Smooth muscle cell (in vitro differentiated cells): ENCODE results near the gene BBS1. TPM values are rescaled to one million over a fixed set of nuclear protein-coding genes. Genes with fewer than 3 reads are reported as not detected.

ENCODE experiments used
- DNase-seq: peaks from one replicate; lab custom pipeline; 2025; ENCODE audit not compliant: unreplicated experiment; lab: John Stamatoyannopoulos, UW
- H2AFZ ChIP-seq: fragments of 200-600 bp; sonication (generic); 2 replicates; pipeline ENCODE4 v1.6.0; 2016; ENCODE audit warnings: antibody characterized with exemption, low read depth, mild to moderate bottlenecking
- H3F3A ChIP-seq: fragments of 200-600 bp; sonication (generic); 2 replicates; pipeline ENCODE4 v1.6.0; 2017; ENCODE audit warnings: antibody characterized with exemption, low read depth
- H3K27ac ChIP-seq: fragments of 200-600 bp; sonication (generic); 2 replicates; pipeline ENCODE4 v1.5.1; 2016; ENCODE audit warnings: low read depth, mild to moderate bottlenecking
- H3K27me3 ChIP-seq: fragments of 200-600 bp; sonication (generic); 2 replicates; pipeline ENCODE4 v1.6.1; 2016; ENCODE audit warnings: low read depth, mild to moderate bottlenecking
- H3K36me3 ChIP-seq: fragments of 200-600 bp; sonication (generic); 2 replicates; pipeline ENCODE4 v1.5.1; 2016; ENCODE audit warnings: low read depth
- H3K4me1 ChIP-seq: fragments of 200-600 bp; sonication (generic); 2 replicates; pipeline ENCODE4 v1.5.1; 2016; ENCODE audit warnings: low read depth
- H3K4me2 ChIP-seq: fragments of 200-600 bp; sonication (generic); 2 replicates; pipeline ENCODE4 v1.6.0; 2016; ENCODE audit warnings: mild to moderate bottlenecking
- H3K4me3 ChIP-seq: fragments of 200-600 bp; sonication (generic); 2 replicates; pipeline ENCODE4 v1.5.1; 2016; ENCODE audit warnings: mild to moderate bottlenecking
- H3K79me2 ChIP-seq: fragments of 200-600 bp; sonication (generic); 2 replicates; pipeline ENCODE4 v1.6.0; 2016; ENCODE audit warnings: low read depth, mild to moderate bottlenecking
- H3K9ac ChIP-seq: fragments of 200-600 bp; sonication (generic); 2 replicates; pipeline ENCODE4 v1.6.0; 2016; ENCODE audit warnings: low read depth
- H3K9me3 ChIP-seq: fragments of 200-600 bp; sonication (generic); replicated peaks from 2 replicates; pipeline ENCODE4 v1.5.1; 2016; ENCODE audit warnings: low read depth
- H4K20me1 ChIP-seq: fragments of 200-600 bp; sonication (generic); 2 replicates; pipeline ENCODE4 v1.6.0; 2016; ENCODE audit warnings: low read depth
- WGBS: methylation state at CpG from one replicate; pipeline ENCODE4 v1.1.7; 2016; ENCODE audit warnings: low lambda C conversion rate; 5-methylcytosine and 5-hydroxymethylcytosine counted together
- polyA plus RNA-seq: library from polyadenylated mRNA; unstranded; fragments of >200 nt; fragmentation: Nextera tagmentation; extraction: Ambion mirVana; gene quantifications from 2 replicates; pipeline ENCODE4 v1.2.1, GENCODE V29; 2016
- total RNA-seq: library from RNA; depleted of rRNA; stranded (reverse); fragments of >200 nt; gene quantifications from 2 replicates; pipeline ENCODE4 v1.2.3, GENCODE V29; 2014
- TF ChIP-seq, protein P1 (sequence below): fragments of 200-600 bp; sonication (generic); IDR thresholded peaks from 2 replicates; pipeline ENCODE4 v1.5.1; 2017; ENCODE audit warnings: borderline replicate concordance, mild to moderate bottlenecking, antibody characterized with exemption; ENCODE audit not compliant: insufficient read depth, poor library complexity, severe bottlenecking

BBS1 gene
- total and polyA plus RNA-seq, 2 experiments from 2014 or later = 13.0 to 30.1 TPM

DNA sequence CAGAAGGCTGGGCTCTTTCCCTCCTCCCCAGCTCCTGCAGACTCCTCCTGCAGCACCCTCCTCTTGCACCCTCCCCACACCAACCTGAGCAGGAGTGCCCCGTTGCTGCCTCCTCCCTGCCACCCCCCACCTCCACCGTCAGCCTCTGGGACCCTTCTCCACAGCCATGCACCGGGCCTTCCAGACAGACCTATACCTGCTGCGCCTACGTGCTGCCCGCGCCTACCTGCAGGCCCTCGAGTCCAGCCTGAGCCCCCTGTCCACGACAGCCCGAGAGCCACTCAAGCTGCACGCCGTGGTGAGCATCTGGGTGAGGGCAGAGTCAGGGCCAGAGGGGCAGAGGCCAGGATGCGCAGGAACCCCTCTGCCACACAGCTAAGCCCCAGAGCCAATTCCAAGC is 19.2 kb downstream of the BBS1 start:
- no peak overlapping the region for H3K4me3 ChIP-seq

GRCh38 chr11:66530927-66531709 is 20.7 kb downstream of the BBS1 start:
- 97% methylated on average over 10 of the region's 10 CpGs for WGBS
- Histone ChIP-seq H3K36me3 (peaks cover 5% of the 10 kb centered on the region), H3K79me2 (no peaks in the 10 kb centered on the region), H3K9ac (no peak overlapping the region), H4K20me1 (no peaks in the 10 kb centered on the region), H3K27ac (no peak overlapping the region), H3K4me2 (no peak overlapping the region), H2AFZ (no peak overlapping the region), H3F3A (no peaks in the 10 kb centered on the region), H3K9me3 (no peaks in the 10 kb centered on the region), H3K4me3 (no peak overlapping the region), H3K4me1 (no peaks in the 10 kb centered on the region), H3K27me3 (no peaks in the 10 kb centered on the region)
- DNase-seq = no peak
- TF ChIP-seq, protein P1, sequence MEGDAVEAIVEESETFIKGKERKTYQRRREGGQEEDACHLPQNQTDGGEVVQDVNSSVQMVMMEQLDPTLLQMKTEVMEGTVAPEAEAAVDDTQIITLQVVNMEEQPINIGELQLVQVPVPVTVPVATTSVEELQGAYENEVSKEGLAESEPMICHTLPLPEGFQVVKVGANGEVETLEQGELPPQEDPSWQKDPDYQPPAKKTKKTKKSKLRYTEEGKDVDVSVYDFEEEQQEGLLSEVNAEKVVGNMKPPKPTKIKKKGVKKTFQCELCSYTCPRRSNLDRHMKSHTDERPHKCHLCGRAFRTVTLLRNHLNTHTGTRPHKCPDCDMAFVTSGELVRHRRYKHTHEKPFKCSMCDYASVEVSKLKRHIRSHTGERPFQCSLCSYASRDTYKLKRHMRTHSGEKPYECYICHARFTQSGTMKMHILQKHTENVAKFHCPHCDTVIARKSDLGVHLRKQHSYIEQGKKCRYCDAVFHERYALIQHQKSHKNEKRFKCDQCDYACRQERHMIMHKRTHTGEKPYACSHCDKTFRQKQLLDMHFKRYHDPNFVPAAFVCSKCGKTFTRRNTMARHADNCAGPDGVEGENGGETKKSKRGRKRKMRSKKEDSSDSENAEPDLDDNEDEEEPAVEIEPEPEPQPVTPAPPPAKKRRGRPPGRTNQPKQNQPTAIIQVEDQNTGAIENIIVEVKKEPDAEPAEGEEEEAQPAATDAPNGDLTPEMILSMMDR = no peak

More for the DNA sequence above, 19.2 kb downstream of the BBS1 start:
- TF ChIP-seq, protein P1 = no peak
- 95% methylated on average over 13 of the region's 13 CpGs for WGBS
- Histone ChIP-seq H3K79me2 (no peaks in the 10 kb centered on the region), H3K4me2 (no peak overlapping the region), H2AFZ (no peak overlapping the region), H3F3A (no peaks in the 10 kb centered on the region), H3K27ac (no peak overlapping the region), H3K9me3 (no peaks in the 10 kb centered on the region), H3K36me3 (peaks cover 5% of the 10 kb centered on the region), H4K20me1 (no peaks in the 10 kb centered on the region), H3K9ac (no peak overlapping the region), H3K27me3 (no peaks in the 10 kb centered on the region), H3K4me1 (no peaks in the 10 kb centered on the region)
- DNase-seq = no peak

DNA sequence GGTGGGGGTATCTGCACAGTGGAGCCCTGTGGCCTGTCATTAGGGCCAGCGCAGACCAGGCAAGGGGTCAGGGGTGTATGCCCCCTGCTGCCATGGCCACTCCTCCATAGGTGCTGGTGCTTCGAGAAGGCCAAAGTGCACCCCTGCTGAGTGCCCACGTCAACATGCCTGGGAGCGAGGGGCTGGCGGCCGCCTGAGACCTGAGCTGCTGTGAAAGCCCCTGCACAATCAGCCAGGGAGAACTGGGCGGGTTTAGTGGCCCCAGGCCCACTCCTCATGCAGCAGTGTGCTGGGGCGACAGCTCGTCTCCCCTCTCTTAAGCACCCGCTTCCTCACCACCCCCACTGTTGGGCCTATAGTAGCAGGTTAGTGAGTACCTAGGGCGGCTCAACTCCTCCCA is 21.4 kb downstream of the BBS1 start:
- DNase-seq = no peak
- Histone ChIP-seq H3K27me3 (no peaks in the 10 kb centered on the region), H3K27ac (no peak overlapping the region), H3K36me3 (peaks cover 5% of the 10 kb centered on the region), H3K4me2 (no peak overlapping the region), H4K20me1 (no peaks in the 10 kb centered on the region), H3K4me1 (no peaks in the 10 kb centered on the region), H3K79me2 (no peaks in the 10 kb centered on the region), H3F3A (no peaks in the 10 kb centered on the region), H3K9ac (no peak overlapping the region), H3K9me3 (no peaks in the 10 kb centered on the region), H2AFZ (no peak overlapping the region), H3K4me3 (no peak overlapping the region)
- TF ChIP-seq, protein P1 = no peak
- 95% methylated on average over 11 of the region's 11 CpGs for WGBS

DNA sequence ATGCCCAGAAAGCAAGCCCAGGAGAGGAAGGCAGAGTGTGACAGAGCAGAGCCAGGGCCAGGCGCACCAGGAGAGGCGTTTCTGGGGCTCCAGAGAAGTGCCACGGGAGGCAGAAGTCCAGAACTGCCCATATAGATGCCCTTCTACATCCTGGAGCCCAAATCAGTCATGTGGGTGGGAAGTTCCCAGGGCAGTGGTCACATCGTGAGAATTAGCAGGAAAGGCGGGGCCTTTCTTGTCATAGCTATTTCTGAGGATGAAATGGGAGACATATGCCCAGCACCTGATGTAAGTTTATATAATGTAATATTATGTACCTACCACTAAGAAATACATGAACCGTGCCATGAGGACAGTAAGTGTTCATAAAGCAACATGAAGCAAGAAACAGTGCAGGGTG is 22.3 kb downstream of the BBS1 start:
- Histone ChIP-seq H3K9me3 (no peaks in the 10 kb centered on the region), H3K27me3 (no peaks in the 10 kb centered on the region), H3K4me1 (no peaks in the 10 kb centered on the region), H3K9ac (no peak overlapping the region), H3K27ac (no peak overlapping the region), H2AFZ (no peak overlapping the region), H3K79me2 (no peaks in the 10 kb centered on the region), H3F3A (no peaks in the 10 kb centered on the region), H3K4me2 (no peak overlapping the region), H3K4me3 (no peak overlapping the region), H3K36me3 (peaks cover 5% of the 10 kb centered on the region), H4K20me1 (no peaks in the 10 kb centered on the region)
- WGBS = 89% methylated on average over 6 of the region's 6 CpGs
- TF ChIP-seq, protein P1 = no peak
- DNase-seq = no peak
